OCI-LY7 (cell line): Measurements from ENCODE around the gene TPM1.

Experiments
- CTCF ChIP-seq: fragments of 200-600 bp; sonication (generic); conservative IDR thresholded peaks from 2 replicates; pipeline ENCODE4 v1.5.1; 2014; ENCODE audit warnings: mild to moderate bottlenecking, antibody characterized with exemption, low read length, moderate library complexity, mixed read lengths
- EZH2phosphoT487 ChIP-seq: fragments of 200-600 bp; sonication (generic); IDR thresholded peaks from 2 replicates; pipeline ENCODE4 v1.6.1; 2018; ENCODE audit warnings: low read depth, borderline replicate concordance, mild to moderate bottlenecking, mixed run types, antibody characterized with exemption, low read length, moderate library complexity, mixed read lengths

GRCh38 chr15:63114465-63114864, 71.9 kb downstream of the TPM1 start:
- TF ChIP-seq CTCF (no peak), EZH2phosphoT487 (no peak)
